ENCODE measurements around the gene GPHN.
A peak's percentile ranks its signal among the peaks of the same experiment; 100 is the strongest.
"Not testable (repeated sequence)": the region's sequence is repeated elsewhere in the genome, so short reads cannot be mapped to it uniquely, and the experiment has no call there.

The GPHN gene

GRCh38 chr14:66495218-66496098, 12.5 kb upstream of the GPHN start:
- H3K4me3 ChIP-seq (ENCODE audit: low read depth, low read length) = peak overlapping the region; percentile 21
- DNase-seq (ENCODE audit: low read depth) = peak; percentile 80
- TF ChIP-seq, protein P1, sequence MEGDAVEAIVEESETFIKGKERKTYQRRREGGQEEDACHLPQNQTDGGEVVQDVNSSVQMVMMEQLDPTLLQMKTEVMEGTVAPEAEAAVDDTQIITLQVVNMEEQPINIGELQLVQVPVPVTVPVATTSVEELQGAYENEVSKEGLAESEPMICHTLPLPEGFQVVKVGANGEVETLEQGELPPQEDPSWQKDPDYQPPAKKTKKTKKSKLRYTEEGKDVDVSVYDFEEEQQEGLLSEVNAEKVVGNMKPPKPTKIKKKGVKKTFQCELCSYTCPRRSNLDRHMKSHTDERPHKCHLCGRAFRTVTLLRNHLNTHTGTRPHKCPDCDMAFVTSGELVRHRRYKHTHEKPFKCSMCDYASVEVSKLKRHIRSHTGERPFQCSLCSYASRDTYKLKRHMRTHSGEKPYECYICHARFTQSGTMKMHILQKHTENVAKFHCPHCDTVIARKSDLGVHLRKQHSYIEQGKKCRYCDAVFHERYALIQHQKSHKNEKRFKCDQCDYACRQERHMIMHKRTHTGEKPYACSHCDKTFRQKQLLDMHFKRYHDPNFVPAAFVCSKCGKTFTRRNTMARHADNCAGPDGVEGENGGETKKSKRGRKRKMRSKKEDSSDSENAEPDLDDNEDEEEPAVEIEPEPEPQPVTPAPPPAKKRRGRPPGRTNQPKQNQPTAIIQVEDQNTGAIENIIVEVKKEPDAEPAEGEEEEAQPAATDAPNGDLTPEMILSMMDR (IDR thresholded peaks at IDR 0.05; ENCODE audit: low read depth, low read length) = peak; percentile 53
- no peak for TF ChIP-seq MYC (IDR thresholded peaks at IDR 0.05; ENCODE audit: low read depth, low read length)

DNA sequence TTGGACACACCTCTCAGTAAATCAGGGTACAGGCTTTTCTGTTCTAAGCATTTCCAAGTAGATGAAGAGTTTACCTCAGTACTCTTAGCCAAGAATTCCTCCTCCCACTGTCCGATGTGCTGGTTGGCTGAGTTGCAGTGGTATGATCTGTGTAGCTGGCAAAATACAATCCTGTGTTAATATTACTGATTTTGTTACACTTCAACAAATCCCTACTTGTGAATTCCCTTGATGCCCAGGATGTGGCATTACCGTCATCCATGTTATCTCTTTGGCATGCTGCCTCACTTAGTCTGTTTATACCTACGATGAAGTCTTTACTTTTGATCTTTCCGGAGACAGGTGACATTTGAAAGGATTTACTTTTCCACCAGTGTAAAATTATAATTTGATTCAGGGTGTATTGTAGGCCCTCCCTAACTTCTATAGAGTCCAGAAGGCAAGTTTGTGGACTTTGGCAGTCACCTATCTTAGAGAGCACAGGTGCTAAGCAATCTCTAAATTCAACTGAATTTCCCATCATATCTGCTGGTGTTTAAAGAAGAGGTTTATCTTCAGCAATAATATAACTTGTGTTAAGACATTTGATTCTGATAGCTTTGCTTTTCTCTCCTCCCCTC, 11.6 kb upstream of the GPHN start:
- no peak for TF ChIP-seq POLR2A (IDR thresholded peaks at IDR 0.05; ENCODE audit: extremely low read depth, insufficient read length)
- no peak for TF ChIP-seq MYC (IDR thresholded peaks at IDR 0.05; ENCODE audit: low read depth, low read length)
- TF ChIP-seq, protein P2, sequence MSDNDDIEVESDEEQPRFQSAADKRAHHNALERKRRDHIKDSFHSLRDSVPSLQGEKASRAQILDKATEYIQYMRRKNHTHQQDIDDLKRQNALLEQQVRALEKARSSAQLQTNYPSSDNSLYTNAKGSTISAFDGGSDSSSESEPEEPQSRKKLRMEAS (IDR thresholded peaks at IDR 0.05; ENCODE audit: low read depth, low read length) = no peak
- TF ChIP-seq, protein P1 (IDR thresholded peaks at IDR 0.05; ENCODE audit: low read depth, low read length) = no peak
- H3K4me3 ChIP-seq (ENCODE audit: low read depth, low read length) = no peak overlapping the region
- DNase-seq (ENCODE audit: low read depth) = no peak

- TF ChIP-seq MYC (IDR thresholded peaks at IDR 0.05; ENCODE audit: low read depth, low read length) (no peak), POLR2A (IDR thresholded peaks at IDR 0.05; ENCODE audit: extremely low read depth, insufficient read length) (no peak)
- TF ChIP-seq, protein P1 (IDR thresholded peaks at IDR 0.05; ENCODE audit: low read depth, low read length) = no peak
- TF ChIP-seq, protein P2 (IDR thresholded peaks at IDR 0.05; ENCODE audit: low read depth, low read length) = no peak
- no peak overlapping the region for H3K4me3 ChIP-seq (ENCODE audit: low read depth, low read length)
- no peak for DNase-seq (ENCODE audit: low read depth)
Observed at GRCh38 chr14:66496911-66497310, 11.0 kb upstream of the GPHN start.

DNA sequence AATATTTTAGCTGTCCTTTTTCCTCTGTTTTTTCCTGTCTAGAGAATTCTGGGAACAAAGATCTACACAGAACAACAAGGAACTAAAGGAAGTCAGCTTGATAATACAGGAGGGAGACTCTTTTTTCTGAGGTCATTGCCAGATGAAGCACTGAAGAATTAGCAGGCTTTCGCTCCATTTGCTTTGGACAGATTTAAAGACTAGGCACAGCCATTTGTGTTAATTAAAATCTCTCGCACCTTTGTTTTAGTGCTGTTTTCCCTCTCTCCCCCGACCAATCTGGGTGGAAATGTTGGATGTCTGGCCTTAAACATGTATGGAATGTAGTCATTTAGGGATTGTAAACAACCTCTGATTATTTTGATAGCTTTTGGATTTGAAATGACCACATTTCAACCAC, 9.6 kb upstream of the GPHN start:
- no peak overlapping the region for H3K4me3 ChIP-seq (ENCODE audit: low read depth, low read length)
- TF ChIP-seq, protein P1 (IDR thresholded peaks at IDR 0.05; ENCODE audit: low read depth, low read length) = no peak
- TF ChIP-seq, protein P2 (IDR thresholded peaks at IDR 0.05; ENCODE audit: low read depth, low read length) = no peak
- TF ChIP-seq MYC (IDR thresholded peaks at IDR 0.05; ENCODE audit: low read depth, low read length) = no peak
- DNase-seq (ENCODE audit: low read depth) = no peak

- no peak for DNase-seq (ENCODE audit: low read depth)
- no peak for TF ChIP-seq MYC (IDR thresholded peaks at IDR 0.05; ENCODE audit: low read depth, low read length)
- TF ChIP-seq POLR2A (IDR thresholded peaks at IDR 0.05; ENCODE audit: extremely low read depth, insufficient read length) = no peak
- TF ChIP-seq, protein P2 (IDR thresholded peaks at IDR 0.05; ENCODE audit: low read depth, low read length) = no peak
- TF ChIP-seq, protein P1 (IDR thresholded peaks at IDR 0.05; ENCODE audit: low read depth, low read length) = no peak
- H3K4me3 ChIP-seq (ENCODE audit: low read depth, low read length) = no peak overlapping the region
Observed at GRCh38 chr14:66501592-66501991, 6.4 kb upstream of the GPHN start.

- not testable (repeated sequence) for H3K4me3 ChIP-seq (ENCODE audit: low read depth, low read length)
- DNase-seq (ENCODE audit: low read depth) = peak; percentile 47
Observed at GRCh38 chr14:66502836-66503235, 5.1 kb upstream of the GPHN start.
